Transverse colon (tissue), 4 donors: Measurements from ENCODE around the gene RNU5D-1. TPM values are rescaled to one million over a fixed set of nuclear protein-coding genes. Genes with fewer than 3 reads are reported as not detected.

Source experiments
- DNase-seq: peaks from one replicate; pipeline ENCODE4 v3.0.0-alpha.2; 2019
- H3K27ac ChIP-seq, 4 donors: fragments of 200-600 bp; sonication (generic); 2 replicates each; pipeline ENCODE4 v1.5.1; 2016 to 2018; ENCODE audit warnings: inconsistent platforms in 4 of 4
- H3K27me3 ChIP-seq: fragments of 200-600 bp; sonication (generic); 2 replicates; pipeline ENCODE4 v1.5.1; 2017; ENCODE audit warnings: inconsistent platforms
- H3K36me3 ChIP-seq, 4 donors: fragments of 200-600 bp; sonication (generic); 2 replicates each; pipeline ENCODE4 v1.5.1; 2017 to 2019; ENCODE audit warnings: inconsistent platforms in 4 of 4
- H3K4me1 ChIP-seq, 4 donors: fragments of 200-600 bp; sonication (generic); 2 replicates each; pipeline ENCODE4 v1.5.1; 2017 to 2020; ENCODE audit warnings: inconsistent platforms in 4 of 4
- H3K4me3 ChIP-seq, 4 donors: fragments of 200-600 bp; sonication (generic); 1 replicate in 1 of 4; 2 replicates in 3 of 4; pipeline versions ENCODE4 v1.5.1 to v1.6.1; 2017 to 2019; ENCODE audit warnings: inconsistent platforms in 4 of 4
- H3K9me3 ChIP-seq, 2 donors: fragments of 200-600 bp; sonication (generic); 2 replicates each; pipeline ENCODE4 v1.5.1; 2017 to 2019; ENCODE audit warnings: inconsistent platforms in 2 of 2
- CTCF ChIP-seq, 5 experiments: fragments of 200-600 bp in 3 of 5; fragments of 450-650 bp in 2 of 5; sonication (generic) in 3 of 5; IDR thresholded peaks; 1 replicate in 2 of 5; 2 replicates in 3 of 5; pipeline ENCODE4 v1.5.1; 2016 to 2017; ENCODE audit warnings: antibody characterized with exemption in 5 of 5, inconsistent platforms in 3 of 5, mild to moderate bottlenecking in 2 of 5, moderate library complexity in 1 of 5
- EP300 ChIP-seq: sonication (generic); formaldehyde crosslinking; IDR thresholded peaks from one replicate; pipeline ENCODE4 v1.6.1; 2017; ENCODE audit warnings: antibody characterized with exemption, low read depth
- POLR2A ChIP-seq: fragments of 450-650 bp; IDR thresholded peaks from one replicate; pipeline ENCODE4 v1.6.1; 2016; ENCODE audit warnings: antibody characterized with exemption, mild to moderate bottlenecking, moderate library complexity
- POLR2AphosphoS5 ChIP-seq, 3 donors: sonication (generic); formaldehyde crosslinking; IDR thresholded peaks; one replicate each; pipeline ENCODE4 v1.6.1; 2016; ENCODE audit warnings: antibody characterized with exemption in 3 of 3
- WGBS, 2 donors: methylation state at CpG; one replicate each; pipeline ENCODE4 v1.1.5; 2018; ENCODE audit warnings: low coverage in 1 of 2; 5-methylcytosine and 5-hydroxymethylcytosine counted together
- in situ Hi-C, 4 donors: fragments of 200-750 bp; cut with MboI; loops; one replicate each; pipeline versions ENCODE4 v1.15.0 to v1.15.1; 2017; ENCODE audit warnings: low sequenced_read_pairs in 3 of 4, low pct_ligation_motif_present in 1 of 4, low pct_unique_long_range_greater_than_20kb in 1 of 4
- intact Hi-C: fragments of 100-400 bp; cut with DNase I; formaldehyde crosslinking; loops from one replicate; pipeline ENCODE4 v1.15.1; 2023; ENCODE audit warnings: low total_unique reads
- total RNA-seq, 4 donors: library from RNA; depleted of rRNA; stranded (reverse); fragments of >200 nt; gene quantifications; one replicate each; pipeline ENCODE4 v1.1.0, GENCODE V29; 2016

RNU5D-1 gene
- total RNA-seq, 4 donors from 2014 or later = not detected

DNA sequence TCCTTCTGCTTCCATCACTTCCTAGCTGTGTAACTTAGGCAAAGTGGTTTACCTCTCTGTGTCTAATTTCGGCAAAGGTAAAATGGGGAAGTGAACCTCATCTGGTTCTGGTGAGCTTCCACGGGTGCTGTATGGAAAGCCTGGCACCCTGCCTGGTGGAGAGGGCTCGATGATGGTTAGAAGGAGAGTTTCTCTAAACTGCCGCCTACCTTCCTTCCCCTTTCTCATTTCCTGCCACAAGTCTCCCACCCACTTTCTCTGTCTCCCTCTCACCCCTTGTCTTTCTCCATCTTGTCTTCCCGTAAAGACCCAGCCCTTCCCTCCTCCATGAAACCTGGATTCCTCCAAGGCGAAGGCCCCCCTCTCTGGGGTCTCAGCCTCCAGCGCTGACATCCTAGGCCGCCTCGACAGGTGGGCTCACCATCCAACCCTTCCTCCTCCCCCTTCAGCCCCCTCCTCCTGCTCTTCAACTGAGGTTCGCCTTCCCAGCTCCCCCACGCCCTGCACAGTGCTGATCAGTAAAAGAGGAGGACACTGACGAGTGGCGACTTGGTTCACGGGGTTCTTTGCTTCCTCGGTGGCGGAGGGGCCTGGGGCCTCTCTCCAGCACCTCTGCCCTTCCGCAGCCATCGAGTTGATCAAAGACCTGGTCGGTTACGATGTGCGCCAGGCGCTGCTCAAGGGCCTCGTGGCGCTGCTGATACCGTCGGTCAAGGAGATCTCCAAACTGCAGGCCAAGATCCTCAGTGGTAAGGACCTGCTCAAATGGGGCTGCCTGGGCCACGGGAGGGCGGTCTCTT, 7.3 kb downstream of the RNU5D-1 start:
- H3K4me3 ChIP-seq = no peak overlapping the region
- intact Hi-C loops (no loop called here), in situ Hi-C loops (no loop called here)
- no peaks in the 10 kb centered on the region for H3K9me3 ChIP-seq
- TF ChIP-seq POLR2AphosphoS5 (IDR thresholded peaks at IDR 0.05) (no peak), CTCF (IDR thresholded peaks at IDR 0.05) (no peak), EP300 (no peak), POLR2A (no peak)
- peaks cover 0 to 6% (median 0%) of the 10 kb centered on the region in 4 donors for H3K4me1 ChIP-seq
- WGBS, 2 donors = 84 to 96% methylated on average over 5 to 28 of the region's 28 CpGs
- peak; percentile 56 for DNase-seq
- no peaks in the 10 kb centered on the region for H3K27me3 ChIP-seq
- H3K27ac ChIP-seq = no peak overlapping the region
- no peaks in the 10 kb centered on the region for H3K36me3 ChIP-seq

GRCh38 chr1:44723064-44723463, 7.9 kb downstream of the RNU5D-1 start:
- H3K4me1 ChIP-seq = peaks cover 0 to 6% (median 0%) of the 10 kb centered on the region in 4 donors
- 67 to 72% methylated on average over 3 to 9 of the region's 9 CpGs for WGBS, 2 donors
- no peak overlapping the region for H3K27ac ChIP-seq
- H3K27me3 ChIP-seq = no peaks in the 10 kb centered on the region
- H3K4me3 ChIP-seq = no peak overlapping the region
- no peaks in the 10 kb centered on the region for H3K36me3 ChIP-seq
- in situ Hi-C loops (no loop called here), intact Hi-C loops (no loop called here)
- TF ChIP-seq POLR2AphosphoS5 (IDR thresholded peaks at IDR 0.05) = no peak
- TF ChIP-seq CTCF (IDR thresholded peaks at IDR 0.05) = no peak
- no peak for TF ChIP-seq EP300
- no peak for TF ChIP-seq POLR2A
- no peak for DNase-seq
- H3K9me3 ChIP-seq = no peaks in the 10 kb centered on the region

- no peaks in the 10 kb centered on the region for H3K27me3 ChIP-seq
- DNase-seq = peak; percentile 69
- no peak overlapping the region for H3K4me3 ChIP-seq
- H3K9me3 ChIP-seq = no peaks in the 10 kb centered on the region
- peaks cover 0 to 6% (median 2%) of the 10 kb centered on the region in 4 donors for H3K4me1 ChIP-seq
- peak overlapping the region in 3 of 4 donors; percentile 37 to 62 (median 52) for H3K27ac ChIP-seq
- intact Hi-C loops = no loop called here
- WGBS, 2 donors = 24 to 41% methylated on average over 8 to 14 of the region's 14 CpGs
- no peaks in the 10 kb centered on the region for H3K36me3 ChIP-seq
- in situ Hi-C loops = no loop called here
- TF ChIP-seq POLR2AphosphoS5 (IDR thresholded peaks at IDR 0.05) (peak in 2 of 3 donors; percentile 86 to 93), POLR2A (peak; percentile 86), CTCF (IDR thresholded peaks at IDR 0.05) (no peak), EP300 (no peak)
Measured at GRCh38 chr1:44721485-44722361, 9.2 kb downstream of the RNU5D-1 start.

- 83 to 84% methylated on average over 2 to 4 of the region's 4 CpGs for WGBS, 2 donors
Measured at GRCh38 chr1:44720281-44720680, 10.7 kb downstream of the RNU5D-1 start.

More at GRCh38 chr1:44720281-44720680, 10.7 kb downstream of the RNU5D-1 start:
- DNase-seq = no peak
- intact Hi-C loops = no loop called here
- Histone ChIP-seq H3K9me3 (no peaks in the 10 kb centered on the region), H3K27me3 (no peaks in the 10 kb centered on the region), H3K36me3 (no peaks in the 10 kb centered on the region), H3K4me1 (peaks cover 0 to 10% (median 2%) of the 10 kb centered on the region in 4 donors), H3K4me3 (no peak overlapping the region), H3K27ac (no peak overlapping the region)
- in situ Hi-C loops = no loop called here
- TF ChIP-seq EP300 (no peak), CTCF (IDR thresholded peaks at IDR 0.05) (no peak), POLR2A (no peak), POLR2AphosphoS5 (IDR thresholded peaks at IDR 0.05) (no peak)
